ENCODE results near the gene AGAP3. TPM values are rescaled to one million over a fixed set of nuclear protein-coding genes. Genes with fewer than 3 reads are reported as not detected.
"Not testable (repeated sequence)": the region's sequence is repeated elsewhere in the genome, so short reads cannot be mapped to it uniquely, and the experiment has no call there.

Gene AGAP3
- total and polyA plus RNA-seq, 7 donors: 27.7 to 89.7 (median 36.4) TPM

- intact Hi-C loops (cut with DNase I): no loop called here
- no peaks in the 10 kb centered on the region for H3K9me3 ChIP-seq
- WGBS, 2 donors: 94 to 95% methylated on average over 30 of the region's 30 CpGs
- no peaks in the 10 kb centered on the region for H3K27me3 ChIP-seq
- TF ChIP-seq EP300 (IDR thresholded peaks at IDR 0.05): no peak
- TF ChIP-seq POLR2AphosphoS5 (IDR thresholded peaks at IDR 0.05): no peak
- TF ChIP-seq CTCF (IDR thresholded peaks at IDR 0.05): no peak
- TF ChIP-seq POLR2A (IDR thresholded peaks at IDR 0.05): no peak
- no peak overlapping the region for H3K27ac ChIP-seq
- H3K4me1 ChIP-seq: peaks cover 0 to 17% (median 8%) of the 10 kb centered on the region in 4 donors
- no peak overlapping the region for H3K4me3 ChIP-seq
- peaks cover 0 to 69% (median 26%) of the 10 kb centered on the region in 4 donors for H3K36me3 ChIP-seq
- no peak for DNase-seq
Measured at GRCh38 chr7:151040616-151041375, 45.5 kb upstream of the AGAP3 start.

GRCh38 chr7:151043449-151043848, 42.8 kb upstream of the AGAP3 start:
- H3K27me3 ChIP-seq; intact Hi-C loops (cut with DNase I); H3K9me3 ChIP-seq; DNase-seq; H3K4me3 ChIP-seq; H3K27ac ChIP-seq: not testable (repeated sequence)
- Histone ChIP-seq H3K4me1 (peaks cover 0 to 29% (median 18%) of the 10 kb centered on the region in 4 donors), H3K36me3 (peaks cover 0 to 48% (median 16%) of the 10 kb centered on the region in 4 donors)
- WGBS, 2 donors: 87 to 88% methylated on average over 10 of the region's 10 CpGs

- no peaks in the 10 kb centered on the region for H3K9me3 ChIP-seq
- no peak overlapping the region for H3K4me3 ChIP-seq
- DNase-seq: no peak
- peaks cover 0 to 48% (median 16%) of the 10 kb centered on the region in 4 donors for H3K36me3 ChIP-seq
- 95 to 96% methylated on average over 20 of the region's 20 CpGs for WGBS, 2 donors
- no peak overlapping the region for H3K27ac ChIP-seq
- no peaks in the 10 kb centered on the region for H3K27me3 ChIP-seq
- no peak for TF ChIP-seq POLR2A (IDR thresholded peaks at IDR 0.05)
- no peak for TF ChIP-seq CTCF (IDR thresholded peaks at IDR 0.05)
- TF ChIP-seq EP300 (IDR thresholded peaks at IDR 0.05): no peak
- no peak for TF ChIP-seq POLR2AphosphoS5 (IDR thresholded peaks at IDR 0.05)
- H3K4me1 ChIP-seq: peaks cover 0 to 23% (median 13%) of the 10 kb centered on the region in 4 donors
- intact Hi-C loops (cut with DNase I): no loop called here
Measured at GRCh38 chr7:151043959-151044358, 42.3 kb upstream of the AGAP3 start.

GRCh38 chr7:151045262-151045661, 41.0 kb upstream of the AGAP3 start:
- peaks cover 0 to 3% (median 0%) of the 10 kb centered on the region in 3 donors for H3K27me3 ChIP-seq
- intact Hi-C loops (cut with DNase I): no loop called here
- no peak overlapping the region for H3K27ac ChIP-seq
- peaks cover 0 to 48% (median 16%) of the 10 kb centered on the region in 4 donors for H3K36me3 ChIP-seq
- DNase-seq: no peak
- no peaks in the 10 kb centered on the region for H3K9me3 ChIP-seq
- TF ChIP-seq EP300 (IDR thresholded peaks at IDR 0.05) (no peak), CTCF (IDR thresholded peaks at IDR 0.05) (no peak), POLR2A (IDR thresholded peaks at IDR 0.05) (no peak), POLR2AphosphoS5 (IDR thresholded peaks at IDR 0.05) (no peak)
- no peak overlapping the region for H3K4me3 ChIP-seq
- peaks cover 0 to 14% (median 9%) of the 10 kb centered on the region in 4 donors for H3K4me1 ChIP-seq
- WGBS, 2 donors: 93 to 95% methylated on average over 11 of the region's 11 CpGs

GRCh38 chr7:151045967-151046366, 40.3 kb upstream of the AGAP3 start:
- Histone ChIP-seq H3K27me3 (peaks cover 0 to 10% (median 0%) of the 10 kb centered on the region in 3 donors), H3K4me3 (no peak overlapping the region), H3K9me3 (no peaks in the 10 kb centered on the region), H3K27ac (no peak overlapping the region), H3K4me1 (peaks cover 0 to 20% (median 13%) of the 10 kb centered on the region in 4 donors), H3K36me3 (peaks cover 0 to 42% (median 16%) of the 10 kb centered on the region in 4 donors)
- WGBS, 2 donors: 86 to 88% methylated on average over 9 of the region's 9 CpGs
- intact Hi-C loops (cut with DNase I): no loop called here
- TF ChIP-seq POLR2A (IDR thresholded peaks at IDR 0.05): no peak
- no peak for TF ChIP-seq CTCF (IDR thresholded peaks at IDR 0.05)
- TF ChIP-seq POLR2AphosphoS5 (IDR thresholded peaks at IDR 0.05): no peak
- TF ChIP-seq EP300 (IDR thresholded peaks at IDR 0.05): no peak
- no peak for DNase-seq
